Liver (tissue), 9 donors: Measurements from ENCODE around the gene DEFB124. TPM values are rescaled to one million over a fixed set of nuclear protein-coding genes. Genes with fewer than 3 reads are reported as not detected.

Source experiments
- DNase-seq: peaks from one replicate; pipeline ENCODE4 v3.0.0-alpha.2; 2017; ENCODE audit warnings: low spot score
- H3K27ac ChIP-seq, 2 donors: one replicate each; pipeline ENCODE4 v1.7.0; 2013; ENCODE audit warnings: inconsistent platforms in 2 of 2, low read length in 2 of 2, control low read depth in 1 of 2, low read depth in 1 of 2, mild to moderate bottlenecking in 1 of 2
- H3K27me3 ChIP-seq, 4 donors: one replicate each; pipeline versions ENCODE4 v1.6.1 to v1.7.0; 2013; ENCODE audit warnings: low read length in 3 of 4, inconsistent platforms in 1 of 4, mild to moderate bottlenecking in 1 of 4, moderate library complexity in 1 of 4; ENCODE audit not compliant: control insufficient read depth in 4 of 4, insufficient read depth in 4 of 4
- H3K36me3 ChIP-seq, 4 donors: one replicate each; pipeline versions ENCODE4 v1.6.1 to v1.7.0; 2013; ENCODE audit warnings: low read length in 3 of 4, mild to moderate bottlenecking in 3 of 4, low read depth in 1 of 4, moderate library complexity in 1 of 4; ENCODE audit not compliant: control insufficient read depth in 4 of 4, insufficient read depth in 3 of 4
- H3K4me1 ChIP-seq, 4 donors: one replicate each; pipeline versions ENCODE4 v1.6.1 to v1.7.0; 2013; ENCODE audit warnings: low read length in 3 of 4, mild to moderate bottlenecking in 3 of 4, moderate library complexity in 1 of 4; ENCODE audit not compliant: control insufficient read depth in 4 of 4, insufficient read depth in 4 of 4
- H3K4me3 ChIP-seq, 3 donors: one replicate each; pipeline versions ENCODE4 v1.6.1 to v1.7.0; 2013; ENCODE audit warnings: low read length in 3 of 3, control low read depth in 1 of 3, low read depth in 1 of 3, mild to moderate bottlenecking in 1 of 3
- H3K9ac ChIP-seq, 2 donors: one replicate each; pipeline ENCODE4 v1.7.0; 2013; ENCODE audit warnings: low read length in 2 of 2, mild to moderate bottlenecking in 2 of 2, moderate library complexity in 2 of 2, control low read depth in 1 of 2, low read depth in 1 of 2
- H3K9me3 ChIP-seq, 4 donors: one replicate each; pipeline versions ENCODE4 v1.6.1 to v1.7.0; 2013; ENCODE audit warnings: low read length in 3 of 4; ENCODE audit not compliant: control insufficient read depth in 4 of 4
- ATF3 ChIP-seq: IDR thresholded peaks from 2 replicates; pipeline ENCODE4 v1.6.1; 2016; ENCODE audit warnings: antibody characterized with exemption
- FOXA1 ChIP-seq: IDR thresholded peaks from 2 replicates; pipeline ENCODE4 v1.6.1; 2016; ENCODE audit warnings: antibody characterized with exemption
- FOXA2 ChIP-seq: IDR thresholded peaks from 2 replicates; pipeline ENCODE4 v1.6.1; 2016; ENCODE audit warnings: antibody characterized with exemption
- GABPA ChIP-seq, 2 donors: IDR thresholded peaks in 1 of 2; conservative IDR thresholded peaks in 1 of 2; 2 replicates each; pipeline ENCODE4 v1.6.1; 2016; ENCODE audit warnings: antibody characterized with exemption in 2 of 2, mild to moderate bottlenecking in 1 of 2, moderate library complexity in 1 of 2
- HNF4A ChIP-seq, 2 donors: conservative IDR thresholded peaks; 2 replicates each; pipeline ENCODE4 v1.6.1; 2016; ENCODE audit warnings: antibody characterized with exemption in 2 of 2, mild to moderate bottlenecking in 2 of 2
- HNF4G ChIP-seq: IDR thresholded peaks from 2 replicates; pipeline ENCODE4 v1.6.1; 2016; ENCODE audit warnings: antibody characterized with exemption
- JUND ChIP-seq, 2 donors: IDR thresholded peaks; 2 replicates each; pipeline ENCODE4 v1.6.1; 2016; ENCODE audit warnings: antibody characterized with exemption in 2 of 2
- NR2F2 ChIP-seq: IDR thresholded peaks from 2 replicates; pipeline ENCODE4 v1.6.1; 2016; ENCODE audit warnings: antibody characterized with exemption
- RAD21 ChIP-seq, 2 donors: IDR thresholded peaks; 2 replicates each; pipeline ENCODE4 v1.6.1; 2016; ENCODE audit warnings: antibody characterized with exemption in 2 of 2, mild to moderate bottlenecking in 2 of 2
- RXRA ChIP-seq, 2 donors: IDR thresholded peaks; 2 replicates each; pipeline ENCODE4 v1.6.1; 2017 to 2018; ENCODE audit warnings: antibody characterized with exemption in 2 of 2, mild to moderate bottlenecking in 1 of 2
- SP1 ChIP-seq: IDR thresholded peaks from 2 replicates; pipeline ENCODE4 v1.6.1; 2018; ENCODE audit warnings: antibody characterized with exemption, mild to moderate bottlenecking
- TAF1 ChIP-seq: conservative IDR thresholded peaks from 2 replicates; pipeline ENCODE4 v1.6.1; 2016; ENCODE audit warnings: antibody characterized with exemption, mild to moderate bottlenecking
- YY1 ChIP-seq: IDR thresholded peaks from 2 replicates; pipeline ENCODE4 v1.6.1; 2016; ENCODE audit warnings: antibody characterized with exemption, mild to moderate bottlenecking
- WGBS: extraction: QIAGEN DNeasy Blood & Tissue Kit; methylation state at CpG from one replicate; pipeline ENCODE4 v1.1.7; 2013; 5-methylcytosine and 5-hydroxymethylcytosine counted together
- polyA plus RNA-seq, 2 donors: library from polyadenylated mRNA; stranded (reverse) in 1 of 2; unstranded in 1 of 2; fragments of 200-250 nt in 1 of 2; fragments of >200 nt in 1 of 2; fragmentation: Nextera tagmentation in 1 of 2; extraction: Ambion mirVana in 1 of 2; gene quantifications; one replicate each; pipeline versions ENCODE4 v1.2.1 to v1.2.3, GENCODE V29; 2013 to 2015
- total RNA-seq, 2 donors: library from RNA; depleted of rRNA; stranded (reverse); fragments of >200 nt; gene quantifications; one replicate each; pipeline ENCODE4 v1.2.3, GENCODE V29; 2014
- TF ChIP-seq, protein P1 (sequence below): IDR thresholded peaks from 2 replicates; pipeline ENCODE4 v1.6.1; 2016; ENCODE audit warnings: antibody characterized with exemption, mild to moderate bottlenecking
- TF ChIP-seq, protein P2 (sequence below): IDR thresholded peaks from 2 replicates; pipeline ENCODE4 v1.6.1; 2016; ENCODE audit warnings: antibody characterized with exemption
- donor health status: healthy.
- donor health status: healthy.
- donor health status: healthy.
- donor health status: healthy.
- donor health status: healthy.

The DEFB124 gene
- total and polyA plus RNA-seq, 4 donors = not detected

GRCh38 chr20:31500527-31500926 lies 25.6 kb upstream of the DEFB124 start (continued):
- no peak for TF ChIP-seq RAD21 (IDR thresholded peaks at IDR 0.05)
- TF ChIP-seq, protein P1, sequence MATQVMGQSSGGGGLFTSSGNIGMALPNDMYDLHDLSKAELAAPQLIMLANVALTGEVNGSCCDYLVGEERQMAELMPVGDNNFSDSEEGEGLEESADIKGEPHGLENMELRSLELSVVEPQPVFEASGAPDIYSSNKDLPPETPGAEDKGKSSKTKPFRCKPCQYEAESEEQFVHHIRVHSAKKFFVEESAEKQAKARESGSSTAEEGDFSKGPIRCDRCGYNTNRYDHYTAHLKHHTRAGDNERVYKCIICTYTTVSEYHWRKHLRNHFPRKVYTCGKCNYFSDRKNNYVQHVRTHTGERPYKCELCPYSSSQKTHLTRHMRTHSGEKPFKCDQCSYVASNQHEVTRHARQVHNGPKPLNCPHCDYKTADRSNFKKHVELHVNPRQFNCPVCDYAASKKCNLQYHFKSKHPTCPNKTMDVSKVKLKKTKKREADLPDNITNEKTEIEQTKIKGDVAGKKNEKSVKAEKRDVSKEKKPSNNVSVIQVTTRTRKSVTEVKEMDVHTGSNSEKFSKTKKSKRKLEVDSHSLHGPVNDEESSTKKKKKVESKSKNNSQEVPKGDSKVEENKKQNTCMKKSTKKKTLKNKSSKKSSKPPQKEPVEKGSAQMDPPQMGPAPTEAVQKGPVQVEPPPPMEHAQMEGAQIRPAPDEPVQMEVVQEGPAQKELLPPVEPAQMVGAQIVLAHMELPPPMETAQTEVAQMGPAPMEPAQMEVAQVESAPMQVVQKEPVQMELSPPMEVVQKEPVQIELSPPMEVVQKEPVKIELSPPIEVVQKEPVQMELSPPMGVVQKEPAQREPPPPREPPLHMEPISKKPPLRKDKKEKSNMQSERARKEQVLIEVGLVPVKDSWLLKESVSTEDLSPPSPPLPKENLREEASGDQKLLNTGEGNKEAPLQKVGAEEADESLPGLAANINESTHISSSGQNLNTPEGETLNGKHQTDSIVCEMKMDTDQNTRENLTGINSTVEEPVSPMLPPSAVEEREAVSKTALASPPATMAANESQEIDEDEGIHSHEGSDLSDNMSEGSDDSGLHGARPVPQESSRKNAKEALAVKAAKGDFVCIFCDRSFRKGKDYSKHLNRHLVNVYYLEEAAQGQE = no peak

DNA sequence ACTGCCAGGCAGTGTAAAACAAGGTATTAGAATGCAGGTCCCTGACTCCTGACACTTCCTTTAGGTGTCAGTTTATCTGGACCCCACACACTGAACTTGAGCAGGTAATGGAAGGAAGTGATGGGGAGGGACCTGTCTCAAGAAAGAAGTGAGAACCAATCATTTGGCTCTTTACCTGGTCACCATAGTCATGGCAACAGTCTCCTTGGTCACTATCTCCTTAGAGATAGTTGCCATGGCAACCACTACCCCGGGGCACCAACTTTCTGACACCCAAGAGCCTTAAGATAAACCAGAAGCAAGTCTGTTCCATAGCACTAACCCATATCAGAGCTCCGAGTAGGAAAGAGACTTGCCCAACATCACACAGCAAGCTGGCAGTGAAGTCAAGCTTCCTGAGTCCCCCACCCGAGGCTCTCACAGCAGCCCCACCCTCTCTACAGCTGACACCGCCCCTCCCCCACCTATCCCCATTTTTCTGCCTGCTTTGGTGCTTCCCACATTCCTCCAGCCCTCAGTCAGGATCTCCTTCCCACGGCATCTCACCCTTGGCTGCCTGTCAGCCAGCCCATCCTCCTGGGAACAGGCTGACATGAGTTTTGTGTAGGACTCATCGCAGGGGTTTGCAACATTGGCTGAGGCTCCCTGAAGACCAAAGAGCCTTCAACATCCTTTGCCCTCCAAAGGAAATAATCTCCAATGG lies 23.1 kb upstream of the DEFB124 start:
- no peak overlapping the region for H3K27ac ChIP-seq
- no peak overlapping the region for H3K9ac ChIP-seq
- no peaks in the 10 kb centered on the region for H3K9me3 ChIP-seq
- 41% methylated on average over 6 of the region's 6 CpGs for WGBS
- TF ChIP-seq, protein P2, sequence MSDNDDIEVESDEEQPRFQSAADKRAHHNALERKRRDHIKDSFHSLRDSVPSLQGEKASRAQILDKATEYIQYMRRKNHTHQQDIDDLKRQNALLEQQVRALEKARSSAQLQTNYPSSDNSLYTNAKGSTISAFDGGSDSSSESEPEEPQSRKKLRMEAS = no peak
- TF ChIP-seq ATF3 = no peak
- TF ChIP-seq HNF4A (conservative IDR thresholded peaks at IDR 0.05) = no peak
- no peak for TF ChIP-seq RAD21 (IDR thresholded peaks at IDR 0.05)
- TF ChIP-seq, protein P1 = no peak
- TF ChIP-seq FOXA2 = no peak
- no peak for TF ChIP-seq GABPA (IDR thresholded peaks at IDR 0.05 in 1 of 2, conservative IDR thresholded peaks at IDR 0.05 in 1 of 2)
- TF ChIP-seq SP1 = no peak
- no peak for TF ChIP-seq RXRA (IDR thresholded peaks at IDR 0.05)
- no peak for TF ChIP-seq HNF4G
- TF ChIP-seq YY1 = no peak
- TF ChIP-seq FOXA1 = no peak
- TF ChIP-seq JUND (IDR thresholded peaks at IDR 0.05) = no peak
- TF ChIP-seq NR2F2 = no peak
- no peak for TF ChIP-seq TAF1
- H3K36me3 ChIP-seq = no peaks in the 10 kb centered on the region
- H3K4me1 ChIP-seq = peaks cover 0 to 2% (median 0%) of the 10 kb centered on the region in 4 donors
- DNase-seq = no peak
- peaks cover 0 to 4% (median 0%) of the 10 kb centered on the region in 4 donors for H3K27me3 ChIP-seq
- no peak overlapping the region for H3K4me3 ChIP-seq
